Measurements from ENCODE around the gene PGM5. TPM values are rescaled to one million over a fixed set of nuclear protein-coding genes. Genes with fewer than 3 reads are reported as not detected.

The PGM5 gene
- total RNA-seq, 1 donor = 2.6 TPM

GRCh38 chr9:68447611-68448010 lies 91.2 kb downstream of the PGM5 start:
- H3K4me3 ChIP-seq (ENCODE audit: low read depth, low read length) = no peak overlapping the region
- TF ChIP-seq CTCF (IDR thresholded peaks at IDR 0.05; ENCODE audit: insufficient read depth, low read depth, low read length) = no peak
- DNase-seq (ENCODE audit: low read depth) = no peak

GRCh38 chr9:68454579-68455334 lies 98.3 kb downstream of the PGM5 start:
- H3K4me3 ChIP-seq (ENCODE audit: low read depth, low read length) = no peak overlapping the region
- no peak for DNase-seq (ENCODE audit: low read depth)
- TF ChIP-seq CTCF (IDR thresholded peaks at IDR 0.05; ENCODE audit: insufficient read depth, low read depth, low read length) = no peak

GRCh38 chr9:68455451-68455850 lies 99.0 kb downstream of the PGM5 start:
- DNase-seq (ENCODE audit: low read depth) = no peak
- no peak overlapping the region for H3K4me3 ChIP-seq (ENCODE audit: low read depth, low read length)
- no peak for TF ChIP-seq CTCF (IDR thresholded peaks at IDR 0.05; ENCODE audit: insufficient read depth, low read depth, low read length)

GRCh38 chr9:68457803-68458202 lies 101.4 kb downstream of the PGM5 start:
- H3K4me3 ChIP-seq (ENCODE audit: low read depth, low read length) = no peak overlapping the region
- no peak for TF ChIP-seq CTCF (IDR thresholded peaks at IDR 0.05; ENCODE audit: insufficient read depth, low read depth, low read length)
- no peak for DNase-seq (ENCODE audit: low read depth)

- TF ChIP-seq CTCF (IDR thresholded peaks at IDR 0.05; ENCODE audit: insufficient read depth, low read depth, low read length) = no peak
These were observed 102.5 kb downstream of the PGM5 start for GRCh38 chr9:68458918-68459317.

GRCh38 chr9:68462105-68462775 lies 105.8 kb downstream of the PGM5 start:
- DNase-seq (ENCODE audit: low read depth) = no peak
- no peak for TF ChIP-seq CTCF (IDR thresholded peaks at IDR 0.05; ENCODE audit: insufficient read depth, low read depth, low read length)
- H3K4me3 ChIP-seq (ENCODE audit: low read depth, low read length) = no peak overlapping the region

More at GRCh38 chr9:68458918-68459317, 102.5 kb downstream of the PGM5 start:
- H3K4me3 ChIP-seq (ENCODE audit: low read depth, low read length) = no peak overlapping the region
- DNase-seq (ENCODE audit: low read depth) = peak; percentile 70
